HepG2 (cell line): ENCODE data around the gene TTC6. TPM values are rescaled to one million over a fixed set of nuclear protein-coding genes. Genes with fewer than 3 reads are reported as not detected.

Source experiments
- DMAP1 ChIP-seq: IDR thresholded peaks from 2 replicates; pipeline ENCODE4 v1.6.1; 2016
- DNMT1 ChIP-seq: sonication (generic); formaldehyde crosslinking; IDR thresholded peaks from 2 replicates; pipeline ENCODE4 v1.5.1; 2020; ENCODE audit warnings: mild to moderate bottlenecking, missing genetic modification reagents
- FOXP4 ChIP-seq: sonication (generic); formaldehyde crosslinking; IDR thresholded peaks from 2 replicates; pipeline ENCODE4 v1.4.0; 2020; ENCODE audit warnings: missing genetic modification reagents
- KDM4B ChIP-seq: sonication (generic); formaldehyde crosslinking; IDR thresholded peaks from 2 replicates; pipeline ENCODE4 v1.4.0; 2020; ENCODE audit warnings: missing genetic modification reagents
- KLF16 ChIP-seq, 2 experiments: sonication (generic) in 1 of 2; formaldehyde crosslinking in 1 of 2; IDR thresholded peaks; 2 replicates each; pipeline versions ENCODE4 v1.6.1 to v1.8.0; 2016 to 2023; ENCODE audit warnings: missing genetic modification reagents in 2 of 2, missing compliant biosample characterization in 1 of 2
- MED13 ChIP-seq: sonication (generic); formaldehyde crosslinking; IDR thresholded peaks from 2 replicates; pipeline ENCODE4 v1.5.0; 2020; ENCODE audit warnings: missing genetic modification reagents
- MNT ChIP-seq: fragments of 450-650 bp; IDR thresholded peaks from 2 replicates; pipeline ENCODE4 v1.6.1; 2016
- MTF2 ChIP-seq: sonication (generic); formaldehyde crosslinking; IDR thresholded peaks from 2 replicates; pipeline ENCODE4 v1.5.0; 2020; ENCODE audit warnings: missing genetic modification reagents, borderline replicate concordance
- PAF1 ChIP-seq: IDR thresholded peaks from 2 replicates; pipeline ENCODE4 v1.6.1; 2016; ENCODE audit warnings: missing genetic modification reagents, missing compliant biosample characterization
- SIN3A ChIP-seq: IDR thresholded peaks from 2 replicates; pipeline ENCODE4 v1.6.1; 2011; ENCODE audit warnings: low read depth, mild to moderate bottlenecking, control low read depth, low read length, borderline replicate concordance
- THRA ChIP-seq: sonication (generic); formaldehyde crosslinking; IDR thresholded peaks from 2 replicates; pipeline ENCODE4 v1.4.0; 2020; ENCODE audit warnings: missing genetic modification reagents, borderline replicate concordance
- U2AF1 ChIP-seq: fragments of 200-400 bp; formaldehyde crosslinking; optimal IDR thresholded peaks from 2 replicates; pipeline ENCODE3; 2017; ENCODE audit warnings: mild to moderate bottlenecking, low read depth, low read length
- ZBTB3 ChIP-seq: sonication (generic); formaldehyde crosslinking; IDR thresholded peaks from 2 replicates; pipeline ENCODE4 v1.4.0; 2020; ENCODE audit warnings: low read depth, mild to moderate bottlenecking, moderate library complexity, missing genetic modification reagents, borderline replicate concordance
- ZHX1 ChIP-seq: sonication (generic); formaldehyde crosslinking; IDR thresholded peaks from 2 replicates; pipeline ENCODE4 v1.8.1; 2022; ENCODE audit warnings: low read depth, mild to moderate bottlenecking, missing genetic modification reagents
- ZNF225 ChIP-seq: sonication (generic); formaldehyde crosslinking; IDR thresholded peaks from 2 replicates; pipeline ENCODE4 v1.4.0; 2020; ENCODE audit warnings: mild to moderate bottlenecking, missing genetic modification reagents
- ZNF260 ChIP-seq: sonication (generic); formaldehyde crosslinking; IDR thresholded peaks from 2 replicates; pipeline ENCODE4 v1.4.0; 2020; ENCODE audit warnings: missing genetic modification reagents, low read depth, mild to moderate bottlenecking, borderline replicate concordance
- ZNF292 ChIP-seq: sonication (generic); formaldehyde crosslinking; IDR thresholded peaks from 2 replicates; pipeline ENCODE4 v1.8.1; 2022; ENCODE audit warnings: mild to moderate bottlenecking, low read depth, missing genetic modification reagents, borderline replicate concordance
- ZNF296 ChIP-seq: sonication (generic); formaldehyde crosslinking; conservative IDR thresholded peaks from 2 replicates; pipeline ENCODE4 v1.5.0; 2020; ENCODE audit warnings: mild to moderate bottlenecking, missing genetic modification reagents
- polyA plus RNA-seq, 8 experiments: library from polyadenylated mRNA; depleted of rRNA in 3 of 8; stranded (reverse) in 7 of 8; unstranded in 1 of 8; fragments of >200 nt; fragmentation: Illumina TruSeq in 4 of 8; extraction: Trizol in 4 of 8; gene quantifications; 2 replicates each; pipeline versions ENCODE4 v1.2.1 to v1.2.3, GENCODE V29; 2011 to 2016; ENCODE audit warnings: low read depth in 4 of 8, missing spikeins in 1 of 8, mixed read lengths in 1 of 8; ENCODE audit not compliant: insufficient read depth in 1 of 8
- total RNA-seq, 5 experiments: library from RNA; depleted of rRNA; stranded (reverse); fragments of >200 nt; fragmentation: Illumina TruSeq; extraction: Trizol; gene quantifications; 2 replicates each; pipeline ENCODE4 v1.2.3, GENCODE V29; 2016; ENCODE audit warnings: low read depth in 1 of 5
- TF ChIP-seq, protein P1 (sequence below): sonication (generic); formaldehyde crosslinking; conservative IDR thresholded peaks from 2 replicates; pipeline ENCODE4 v1.8.0; 2022; ENCODE audit warnings: low read depth, missing genetic modification reagents

The TTC6 gene
- total and polyA plus RNA-seq, 2 of the 13 experiments (the other 11 are each of a cell fraction or from before 2014, with no cell fraction given) = 9.3 to 27.4 TPM

- TF ChIP-seq ZNF225 (CRISPR knock-in tag) (peak; percentile 89), ZHX1 (no peak; the same call in 1 of the 2 replicates), PAF1 (CRISPR knock-in tag) (0 out of 2 replicates have a peak, but pooled peaks have one; percentile 27), DNMT1 (peak; percentile 80; the same call in 1 of the 2 replicates), ZBTB3 (CRISPR knock-in tag) (no peak), DMAP1 (CRISPR knock-in tag) (peak; percentile 78; the same call in 1 of the 2 replicates), MTF2 (CRISPR knock-in tag) (no peak), KDM4B (CRISPR knock-in tag) (peak; percentile 32; the same call in 1 of the 2 replicates), MED13 (CRISPR knock-in tag) (no peak; the same call in 1 of the 2 replicates), ZNF296 (CRISPR knock-in tag) (0 out of 2 replicates have a peak, but pooled peaks have one; percentile 33), FOXP4 (CRISPR knock-in tag) (peak; percentile 67), SIN3A (peak; percentile 68), U2AF1 (peak; percentile 97), ZNF292 (CRISPR knock-in tag) (peak; percentile 67), ZNF260 (CRISPR knock-in tag) (no peak), KLF16 (CRISPR knock-in tag; IDR thresholded peaks at IDR 0.05) (peak in 1 of 2 experiments; percentile 92; a peak in 2 of 4 replicates), THRA (CRISPR knock-in tag) (peak; percentile 59; the same call in 1 of the 2 replicates), MNT (no peak)
- TF ChIP-seq, protein P1, sequence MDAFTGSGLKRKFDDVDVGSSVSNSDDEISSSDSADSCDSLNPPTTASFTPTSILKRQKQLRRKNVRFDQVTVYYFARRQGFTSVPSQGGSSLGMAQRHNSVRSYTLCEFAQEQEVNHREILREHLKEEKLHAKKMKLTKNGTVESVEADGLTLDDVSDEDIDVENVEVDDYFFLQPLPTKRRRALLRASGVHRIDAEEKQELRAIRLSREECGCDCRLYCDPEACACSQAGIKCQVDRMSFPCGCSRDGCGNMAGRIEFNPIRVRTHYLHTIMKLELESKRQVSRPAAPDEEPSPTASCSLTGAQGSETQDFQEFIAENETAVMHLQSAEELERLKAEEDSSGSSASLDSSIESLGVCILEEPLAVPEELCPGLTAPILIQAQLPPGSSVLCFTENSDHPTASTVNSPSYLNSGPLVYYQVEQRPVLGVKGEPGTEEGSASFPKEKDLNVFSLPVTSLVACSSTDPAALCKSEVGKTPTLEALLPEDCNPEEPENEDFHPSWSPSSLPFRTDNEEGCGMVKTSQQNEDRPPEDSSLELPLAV = no peak
Observed at GRCh38 chr14:37594238-37594970, 1.0 kb upstream of the TTC6 start (continued).
